Ectodermal cell (in vitro differentiated cells): ENCODE measurements around the gene EYA3.

Experiments
- H3K27ac ChIP-seq: 2 replicates; pipeline ENCODE4 v1.7.0; 2013; ENCODE audit warnings: mild to moderate bottlenecking, low read depth, low read length; ENCODE audit not compliant: insufficient read depth, poor library complexity, severe bottlenecking
- H3K27me3 ChIP-seq: 2 replicates; pipeline ENCODE4 v1.7.0; 2013; ENCODE audit warnings: mild to moderate bottlenecking, low read length; ENCODE audit not compliant: insufficient read depth, control insufficient read depth, poor library complexity, severe bottlenecking
- H3K36me3 ChIP-seq: one replicate; pipeline ENCODE4 v1.7.0; 2013; ENCODE audit warnings: low read length; ENCODE audit not compliant: control insufficient read depth, insufficient read depth
- H3K4me1 ChIP-seq: one replicate; pipeline ENCODE4 v1.7.0; 2013; ENCODE audit warnings: low read length; ENCODE audit not compliant: control insufficient read depth, insufficient read depth
- H3K4me3 ChIP-seq: 2 replicates; pipeline ENCODE4 v1.7.0; 2013; ENCODE audit warnings: low read depth, low read length, control low read depth; ENCODE audit not compliant: insufficient read depth
- H3K9me3 ChIP-seq: 2 replicates; pipeline ENCODE4 v1.7.0; 2013; ENCODE audit warnings: mild to moderate bottlenecking, low read length, moderate library complexity; ENCODE audit not compliant: control insufficient read depth
- WGBS, 2 experiments: methylation state at CpG; one replicate each; pipeline ENCODE4 v1.1.7; 2013; ENCODE audit warnings: missing lambda C conversion rate in 2 of 2; 5-methylcytosine and 5-hydroxymethylcytosine counted together

Gene EYA3

DNA sequence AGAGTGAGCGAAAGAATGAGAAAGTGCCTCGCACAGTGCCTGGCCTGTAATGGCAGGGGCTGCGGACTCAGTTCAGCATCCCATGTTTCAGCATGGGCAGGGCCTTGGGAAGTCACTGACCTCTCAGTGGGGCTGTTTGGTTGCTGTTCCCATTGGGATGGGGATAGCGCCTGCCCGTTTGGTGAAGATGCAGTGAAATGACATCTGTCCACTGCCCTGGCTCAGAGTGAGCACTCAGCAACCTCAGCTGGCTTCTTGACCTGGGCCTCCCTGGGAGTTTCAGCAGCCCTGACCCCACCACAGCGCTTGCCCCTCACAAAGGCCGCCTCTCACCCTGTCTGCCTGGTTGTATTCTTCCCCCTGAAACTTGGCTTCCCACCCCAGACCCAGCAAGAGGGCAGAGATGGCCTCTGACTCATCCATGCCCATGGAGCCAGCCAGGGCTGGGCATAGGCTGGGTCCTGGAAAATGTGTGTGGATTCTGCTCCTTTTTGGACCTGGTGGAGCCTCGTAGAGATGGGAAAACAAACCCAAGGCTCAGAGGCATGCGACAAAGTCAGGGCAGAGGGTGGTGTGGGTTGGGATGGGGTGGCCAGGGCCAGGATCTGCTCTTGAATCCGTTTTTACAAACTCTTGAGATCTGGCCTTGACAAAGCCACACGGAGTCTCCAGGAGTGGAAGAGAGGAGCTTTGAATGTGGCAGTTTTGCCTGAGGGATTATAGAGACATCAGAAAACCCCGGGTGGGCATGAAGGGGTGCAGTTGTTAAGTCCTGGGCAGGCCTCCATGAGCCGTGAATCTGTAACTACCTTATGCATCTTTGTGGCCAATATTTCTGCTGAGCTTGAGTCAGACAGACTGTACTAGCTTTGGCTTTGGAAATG lies 127.4 kb downstream of the EYA3 start:
- Histone ChIP-seq H3K9me3 (no peaks in the 10 kb centered on the region), H3K27me3 (no peaks in the 10 kb centered on the region), H3K27ac (no peak overlapping the region), H3K4me3 (peak overlapping the region; percentile 62), H3K36me3 (no peaks in the 10 kb centered on the region), H3K4me1 (peaks cover 4% of the 10 kb centered on the region)
- 86 to 87% methylated on average over 13 of the region's 13 CpGs for WGBS, 2 experiments

DNA sequence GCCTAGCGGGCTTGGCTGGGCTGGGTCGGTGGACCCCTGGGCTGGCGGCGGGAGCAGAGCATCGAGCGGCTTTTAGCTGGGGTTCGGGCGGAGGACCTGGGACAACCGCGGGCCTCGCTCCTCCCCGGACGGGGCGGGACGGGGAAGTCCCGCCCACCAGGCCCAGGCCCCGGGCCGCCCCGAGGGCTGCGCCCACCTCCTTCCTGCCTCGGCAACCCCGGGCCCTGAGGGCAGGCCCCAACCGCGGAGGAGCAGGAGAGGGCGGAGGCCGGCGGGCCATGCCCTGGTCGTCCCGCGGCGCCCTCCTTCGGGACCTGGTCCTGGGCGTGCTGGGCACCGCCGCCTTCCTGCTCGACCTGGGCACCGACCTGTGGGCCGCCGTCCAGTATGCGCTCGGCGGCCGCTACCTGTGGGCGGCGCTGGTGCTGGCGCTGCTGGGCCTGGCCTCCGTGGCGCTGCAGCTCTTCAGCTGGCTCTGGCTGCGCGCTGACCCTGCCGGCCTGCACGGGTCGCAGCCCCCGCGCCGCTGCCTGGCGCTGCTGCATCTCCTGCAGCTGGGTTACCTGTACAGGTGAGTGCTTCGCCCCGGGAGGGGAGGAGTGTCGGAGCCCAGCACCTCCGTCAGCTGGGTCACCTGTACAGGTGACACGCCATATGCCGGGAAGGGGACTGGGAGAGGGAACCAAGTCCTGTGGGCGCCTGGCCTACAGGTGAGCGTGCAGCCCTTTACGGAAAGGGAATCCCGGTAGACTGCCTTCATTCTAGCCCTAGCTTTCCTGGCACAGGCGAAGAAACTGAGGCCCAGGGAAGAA lies 128.4 kb downstream of the EYA3 start, which contains the start of gene XKR8:
XKR8 (plus strand) TSS at position 182 of the 812 bp plus-strand sequence; CDS start at position 279, 97 bp downstream.
- Histone ChIP-seq H3K4me1 (peaks cover 4% of the 10 kb centered on the region), H3K4me3 (peak within 1 kb of the TSS; percentile 62), H3K36me3 (no peaks in the 10 kb centered on the region), H3K27me3 (no peaks in the 10 kb centered on the region), H3K27ac (peak within 1 kb of the TSS; percentile 70), H3K9me3 (no peaks in the 10 kb centered on the region)
- WGBS, 2 experiments: 4 to 6% methylated on average over 68 of the region's 68 CpGs

DNA sequence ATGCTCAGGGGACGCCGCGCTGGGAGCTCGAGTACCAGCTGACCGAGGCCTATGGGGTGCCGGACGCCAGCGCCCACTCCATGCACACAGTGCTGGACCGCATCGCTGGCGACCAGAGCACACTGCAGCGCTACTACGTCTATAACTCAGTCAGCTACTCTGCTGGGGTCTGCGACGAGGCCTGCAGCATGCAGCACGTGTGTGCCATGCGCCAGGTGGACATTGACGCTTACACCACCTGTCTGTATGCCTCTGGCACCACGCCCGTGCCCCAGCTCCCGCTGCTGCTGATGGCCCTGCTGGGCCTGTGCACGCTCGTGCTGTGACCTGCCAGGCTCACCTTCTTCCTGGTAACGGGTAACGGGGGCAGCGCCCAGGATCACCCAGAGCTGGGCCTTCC lies 129.9 kb downstream of the EYA3 start:
- Histone ChIP-seq H3K27ac (no peak overlapping the region), H3K27me3 (no peaks in the 10 kb centered on the region), H3K4me1 (peaks cover 4% of the 10 kb centered on the region), H3K9me3 (no peaks in the 10 kb centered on the region), H3K36me3 (no peaks in the 10 kb centered on the region), H3K4me3 (no peak overlapping the region)
- 96 to 97% methylated on average over 26 of the region's 26 CpGs for WGBS, 2 experiments

DNA sequence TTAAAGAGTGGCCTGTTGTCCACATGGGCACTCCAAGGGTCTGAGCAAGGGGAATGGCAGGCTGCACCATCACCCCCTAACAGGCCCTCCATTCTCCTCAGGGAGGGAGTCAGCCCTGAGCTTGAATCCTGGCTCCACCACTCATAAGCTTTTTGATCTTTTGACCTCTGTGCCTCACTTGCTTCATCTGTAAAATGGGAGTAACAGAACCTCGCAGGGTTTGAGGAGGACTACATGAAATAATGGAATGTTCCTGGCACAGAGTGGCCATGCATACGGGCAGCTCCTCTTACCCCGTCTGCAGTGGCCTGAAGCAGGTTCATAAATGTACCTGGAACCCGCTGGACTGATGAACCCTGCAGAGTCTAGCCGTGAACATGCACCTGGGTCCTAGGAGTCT lies 130.8 kb downstream of the EYA3 start:
- H3K27me3 ChIP-seq: no peaks in the 10 kb centered on the region
- WGBS, 2 experiments: 91 to 93% methylated on average over 5 of the region's 5 CpGs
- H3K4me3 ChIP-seq: no peak overlapping the region
- no peak overlapping the region for H3K27ac ChIP-seq
- H3K36me3 ChIP-seq: no peaks in the 10 kb centered on the region
- H3K4me1 ChIP-seq: peaks cover 4% of the 10 kb centered on the region
- H3K9me3 ChIP-seq: no peaks in the 10 kb centered on the region

DNA sequence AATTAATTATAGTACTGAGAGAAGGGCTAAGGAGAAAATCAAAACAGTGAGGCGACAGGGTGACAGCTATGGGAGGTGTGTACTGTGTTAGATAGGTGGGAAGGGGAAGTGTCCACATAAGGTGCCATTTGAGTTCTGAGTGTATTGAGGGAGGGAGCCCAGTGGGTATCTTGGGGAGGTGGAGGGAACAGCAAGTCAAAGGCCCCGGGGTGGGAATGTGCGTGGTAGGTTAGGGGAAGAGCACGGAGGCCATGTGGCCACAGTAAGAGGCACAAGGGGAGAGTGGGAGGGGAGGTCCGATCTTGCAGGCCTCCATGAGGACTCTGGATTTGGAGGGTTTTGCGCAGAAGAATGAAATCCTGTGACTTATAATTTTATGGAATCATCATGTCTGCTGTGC lies 131.6 kb downstream of the EYA3 start:
- H3K27ac ChIP-seq: no peak overlapping the region
- no peaks in the 10 kb centered on the region for H3K9me3 ChIP-seq
- WGBS, 2 experiments: 85 to 88% methylated on average over 6 of the region's 6 CpGs
- no peaks in the 10 kb centered on the region for H3K36me3 ChIP-seq
- peaks cover 4% of the 10 kb centered on the region for H3K4me1 ChIP-seq
- no peak overlapping the region for H3K4me3 ChIP-seq
- H3K27me3 ChIP-seq: no peaks in the 10 kb centered on the region

DNA sequence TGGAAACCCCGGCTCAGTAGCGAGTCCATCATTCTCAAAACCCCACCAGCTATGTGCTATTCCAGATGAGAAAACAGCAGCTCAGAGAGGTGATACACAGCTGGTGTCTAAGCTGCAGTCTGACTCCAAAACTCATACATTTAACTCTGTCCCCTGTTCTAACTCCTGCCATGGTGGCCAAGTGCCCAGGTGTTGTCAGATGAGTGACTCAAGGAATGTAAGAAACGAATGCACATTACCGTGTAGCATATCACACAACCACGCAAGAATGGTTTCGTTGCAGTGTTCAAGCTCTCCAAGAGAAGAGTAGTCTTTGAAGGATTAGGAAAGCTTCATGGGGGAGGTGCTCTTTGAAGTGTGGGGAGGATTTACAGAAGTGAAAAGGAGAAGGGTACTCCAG lies 133.3 kb downstream of the EYA3 start:
- Histone ChIP-seq H3K4me3 (no peak overlapping the region), H3K36me3 (no peaks in the 10 kb centered on the region), H3K27ac (no peak overlapping the region), H3K27me3 (no peaks in the 10 kb centered on the region), H3K9me3 (no peaks in the 10 kb centered on the region), H3K4me1 (no peaks in the 10 kb centered on the region)
- 94% methylated on average over 6 of the region's 6 CpGs for WGBS, 2 experiments

DNA sequence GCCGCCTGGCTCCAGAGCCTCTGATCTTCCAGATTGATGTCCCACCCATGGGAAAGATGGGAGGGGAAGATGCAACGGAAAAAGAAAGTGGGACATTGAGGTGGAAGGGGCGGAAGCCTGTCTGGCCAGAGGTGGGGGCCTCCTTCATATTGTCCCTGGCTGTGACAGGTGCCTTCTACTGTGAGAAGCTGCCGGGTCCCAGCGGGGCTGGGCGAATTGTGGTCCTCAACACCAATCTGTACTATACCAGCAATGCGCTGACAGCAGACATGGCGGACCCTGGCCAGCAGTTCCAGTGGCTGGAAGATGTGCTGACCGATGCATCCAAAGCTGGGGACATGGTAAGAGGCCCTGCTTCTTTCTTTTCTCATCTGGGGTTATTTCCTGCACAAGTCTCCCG lies 134.2 kb downstream of the EYA3 start:
- Histone ChIP-seq H3K27me3 (no peaks in the 10 kb centered on the region), H3K27ac (no peak overlapping the region), H3K36me3 (no peaks in the 10 kb centered on the region), H3K9me3 (no peaks in the 10 kb centered on the region), H3K4me3 (no peak overlapping the region), H3K4me1 (no peaks in the 10 kb centered on the region)
- WGBS, 2 experiments: 94 to 96% methylated on average over 10 of the region's 10 CpGs

DNA sequence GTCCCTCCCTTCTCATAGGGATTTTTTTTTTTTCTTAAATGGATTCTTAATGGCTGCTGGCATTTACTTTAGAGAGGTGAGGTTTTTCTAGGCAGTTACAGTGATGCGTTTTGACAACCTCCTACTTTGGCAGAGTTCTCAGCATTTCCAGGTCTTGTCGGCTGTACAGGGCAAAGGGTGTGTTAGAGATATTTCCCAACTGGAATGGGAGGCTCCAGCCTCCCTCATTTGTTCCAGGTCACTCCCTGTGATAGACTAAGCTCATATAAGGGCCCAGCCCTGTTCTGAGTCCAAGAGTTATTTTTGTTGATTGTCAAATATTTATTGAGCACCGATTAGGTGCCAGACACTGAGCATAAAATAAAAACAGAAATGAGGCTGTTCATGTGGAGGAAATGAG lies 136.3 kb downstream of the EYA3 start:
- H3K27me3 ChIP-seq: no peaks in the 10 kb centered on the region
- no peaks in the 10 kb centered on the region for H3K36me3 ChIP-seq
- no peak overlapping the region for H3K4me3 ChIP-seq
- no peaks in the 10 kb centered on the region for H3K9me3 ChIP-seq
- H3K27ac ChIP-seq: no peak overlapping the region
- WGBS, 2 experiments: 93 to 95% methylated on average over 3 of the region's 3 CpGs
- H3K4me1 ChIP-seq: no peaks in the 10 kb centered on the region

DNA sequence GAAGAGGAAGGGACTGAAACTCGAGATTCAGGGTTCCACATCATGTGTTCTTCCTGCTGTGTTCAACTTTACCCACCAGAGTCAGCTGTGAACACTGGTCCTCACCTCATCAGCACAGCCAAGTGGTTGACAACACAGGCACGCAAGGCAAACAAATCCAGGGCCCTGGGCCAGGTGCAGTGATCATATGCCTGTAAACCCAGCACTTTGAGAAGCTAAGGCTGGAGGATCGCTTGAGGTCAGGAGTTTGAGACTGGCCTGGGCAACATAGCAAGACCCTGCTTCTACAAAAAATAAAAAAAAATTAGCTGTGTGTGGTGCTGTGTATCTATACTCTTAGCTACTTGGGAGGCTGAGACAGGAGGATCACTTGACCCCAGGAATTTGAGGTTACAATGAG lies 137.0 kb downstream of the EYA3 start:
- H3K27ac ChIP-seq: no peak overlapping the region
- H3K36me3 ChIP-seq: no peaks in the 10 kb centered on the region
- no peaks in the 10 kb centered on the region for H3K4me1 ChIP-seq
- no peaks in the 10 kb centered on the region for H3K9me3 ChIP-seq
- H3K27me3 ChIP-seq: no peaks in the 10 kb centered on the region
- WGBS, 2 experiments: 74 to 75% methylated on average over 3 of the region's 3 CpGs
- no peak overlapping the region for H3K4me3 ChIP-seq

DNA sequence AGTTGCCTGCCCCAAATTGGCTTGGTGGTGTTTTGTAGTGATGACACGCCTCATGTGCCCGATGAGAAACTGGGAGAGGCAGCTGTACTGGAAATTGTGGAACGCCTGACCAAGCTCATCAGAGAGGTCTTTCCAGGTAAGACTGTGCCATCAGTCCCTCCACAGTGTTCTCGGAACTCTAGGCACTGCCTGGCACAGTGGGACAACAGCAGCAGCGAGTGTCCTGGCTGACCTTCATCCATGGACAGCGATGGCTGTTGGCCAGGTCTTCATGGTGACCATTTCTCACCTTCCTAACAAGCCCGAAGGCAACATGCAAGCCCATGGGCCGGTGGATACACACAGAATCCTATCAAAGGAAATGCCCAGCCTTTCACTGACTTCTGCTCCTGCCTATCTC lies 139.4 kb downstream of the EYA3 start:
- Histone ChIP-seq H3K36me3 (no peaks in the 10 kb centered on the region), H3K27ac (no peak overlapping the region), H3K9me3 (no peaks in the 10 kb centered on the region), H3K4me1 (no peaks in the 10 kb centered on the region), H3K27me3 (no peaks in the 10 kb centered on the region), H3K4me3 (no peak overlapping the region)
- 93 to 94% methylated on average over 8 of the region's 8 CpGs for WGBS, 2 experiments
